Occipital lobe (tissue), 2 donors: ENCODE measurements around the gene LRMDA. TPM values are rescaled to one million over a fixed set of nuclear protein-coding genes. Genes with fewer than 3 reads are reported as not detected.

Experiments
- DNase-seq: peaks from one replicate; lab custom pipeline; 2025; lab: John Stamatoyannopoulos, UW
- total RNA-seq: library from RNA; depleted of rRNA; stranded (reverse); fragments of >200 nt; gene quantifications from one replicate; pipeline ENCODE4 v1.2.3, GENCODE V29; 2014

Gene LRMDA
- total RNA-seq, 1 donor from 2014 or later = 0.62 TPM

DNA sequence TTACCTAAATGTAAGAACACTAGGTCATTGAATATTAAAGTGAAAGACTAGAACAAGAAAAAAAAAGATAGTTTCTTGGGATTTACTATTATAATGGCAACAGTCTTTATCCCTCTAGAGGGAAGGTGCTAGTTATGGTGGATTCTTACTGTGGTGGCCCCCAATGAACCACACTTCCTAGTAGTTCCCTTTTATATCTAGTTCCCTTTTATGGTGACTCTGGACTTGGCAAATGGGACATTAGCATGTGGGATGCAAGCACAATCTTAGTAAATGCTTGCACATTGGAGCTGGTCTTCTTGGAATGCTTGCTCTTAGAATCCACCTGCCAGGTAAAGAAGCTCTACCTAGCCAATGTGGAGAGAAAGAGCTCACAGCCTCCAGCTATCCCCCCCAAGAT is 430.2 kb downstream of the LRMDA start:
- DNase-seq = no peak

DNA sequence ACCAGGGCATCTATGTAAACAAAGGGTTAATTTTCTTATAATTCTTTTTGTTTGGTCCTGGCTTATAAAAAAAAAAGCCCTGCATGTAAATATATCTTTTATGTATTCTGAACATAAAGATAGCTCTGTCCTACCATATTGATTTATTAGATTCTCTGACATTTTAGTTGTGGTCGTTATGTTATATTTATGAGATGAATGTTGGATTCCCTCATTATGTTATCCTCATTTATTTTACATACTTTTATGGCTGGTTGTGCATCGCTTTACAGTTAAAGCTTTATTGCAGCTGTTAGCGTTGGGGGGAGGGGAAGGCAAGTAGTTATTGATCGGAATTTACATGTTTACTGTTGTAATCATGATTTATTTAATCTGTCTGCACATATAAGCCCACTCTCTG is 431.5 kb downstream of the LRMDA start:
- DNase-seq = no peak

DNA sequence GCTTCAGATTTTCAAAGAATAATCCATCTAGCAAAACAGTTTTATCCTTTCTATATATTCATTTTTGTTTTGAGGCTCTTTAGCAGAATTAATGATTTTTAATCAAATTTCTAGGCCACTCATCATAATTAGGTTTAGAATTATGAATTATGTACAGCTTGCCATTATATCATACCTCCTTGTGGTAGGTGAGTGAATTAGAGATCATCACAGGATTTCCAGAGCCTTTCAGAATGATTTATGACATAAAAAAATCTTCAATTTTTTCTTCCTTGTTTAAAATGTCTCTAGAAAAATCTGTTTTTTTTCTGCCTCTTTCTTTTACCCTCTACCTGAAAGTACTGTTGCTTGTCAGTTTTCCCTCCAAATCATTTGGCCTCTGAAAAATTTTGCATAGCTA is 433.3 kb downstream of the LRMDA start:
- DNase-seq = no peak

DNA sequence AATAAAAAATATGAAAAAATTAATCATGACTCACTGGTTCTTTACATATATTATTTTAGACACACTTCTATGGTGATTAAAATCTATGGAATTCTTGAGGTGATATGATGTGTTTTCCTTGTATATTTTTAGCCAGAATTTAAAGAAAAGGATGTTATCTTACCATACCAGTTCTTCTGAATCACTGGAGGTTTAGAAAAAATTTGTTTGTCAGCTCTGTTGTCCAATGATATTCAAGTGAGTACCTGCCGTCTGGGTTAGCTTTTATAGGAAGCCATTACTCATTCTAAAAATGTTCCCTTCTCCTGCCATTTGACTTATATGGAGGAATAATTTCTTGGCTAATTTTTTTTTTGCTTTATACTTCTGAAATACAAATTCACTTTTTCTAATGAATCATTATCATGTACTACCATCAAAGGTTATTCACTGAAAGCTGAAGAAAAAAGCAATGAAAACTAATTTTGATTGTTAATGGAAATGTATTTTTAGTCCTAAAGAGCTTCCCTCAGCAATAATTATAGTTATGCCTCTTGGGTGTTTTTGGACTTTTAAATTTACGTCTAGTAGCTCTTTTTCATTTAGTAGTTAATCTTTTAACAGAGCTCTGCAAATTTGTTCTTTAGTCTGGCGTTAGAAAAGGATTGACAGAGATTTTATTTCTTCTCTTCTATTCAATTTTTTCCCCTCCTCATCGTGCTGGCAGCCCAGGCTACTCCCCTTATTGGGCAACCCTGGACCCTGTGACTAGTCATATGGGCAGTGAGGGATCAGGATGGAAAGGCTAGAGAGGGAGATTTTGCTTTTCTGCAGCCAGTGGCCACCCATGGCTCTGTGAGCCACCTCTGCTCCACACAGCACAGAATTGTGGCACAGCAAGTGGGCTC is 434.2 kb downstream of the LRMDA start:
- DNase-seq = no peak

DNA sequence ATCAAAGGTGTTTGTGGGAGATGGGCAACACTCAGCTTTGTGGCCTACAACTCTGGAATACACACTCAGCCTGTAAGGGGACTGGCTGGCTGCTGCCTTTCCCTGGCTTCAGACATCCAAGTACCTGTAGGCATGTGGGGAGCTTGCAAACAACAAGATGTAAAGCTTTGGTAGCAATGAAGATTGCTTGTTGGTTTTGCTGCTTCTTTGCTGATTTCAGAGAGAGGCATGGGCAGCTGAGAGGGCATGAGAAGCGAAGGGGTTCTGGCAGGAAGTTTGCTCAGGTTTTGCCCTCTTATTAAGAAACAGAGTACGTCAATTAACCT is 434.8 kb downstream of the LRMDA start:
- no peak for DNase-seq

DNA sequence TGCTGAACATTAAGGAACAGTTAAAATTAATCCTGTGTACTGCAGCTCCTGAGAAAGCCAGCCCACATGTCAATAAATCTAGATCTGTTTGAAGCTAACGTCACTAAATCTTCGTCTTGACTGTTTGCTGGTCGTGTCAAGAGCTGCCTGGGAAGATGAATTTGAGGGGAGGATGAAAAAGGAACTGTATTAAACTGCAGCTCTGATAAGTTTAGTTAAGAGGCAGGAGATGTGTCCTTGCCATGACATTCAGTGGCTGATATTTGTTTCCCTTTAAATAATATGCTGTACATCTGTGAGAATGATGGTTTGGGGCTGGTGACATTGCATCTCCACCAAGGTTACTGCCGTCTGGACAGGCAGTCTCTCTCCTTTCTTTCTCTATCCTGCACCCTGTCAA is 435.3 kb downstream of the LRMDA start:
- no peak for DNase-seq

DNA sequence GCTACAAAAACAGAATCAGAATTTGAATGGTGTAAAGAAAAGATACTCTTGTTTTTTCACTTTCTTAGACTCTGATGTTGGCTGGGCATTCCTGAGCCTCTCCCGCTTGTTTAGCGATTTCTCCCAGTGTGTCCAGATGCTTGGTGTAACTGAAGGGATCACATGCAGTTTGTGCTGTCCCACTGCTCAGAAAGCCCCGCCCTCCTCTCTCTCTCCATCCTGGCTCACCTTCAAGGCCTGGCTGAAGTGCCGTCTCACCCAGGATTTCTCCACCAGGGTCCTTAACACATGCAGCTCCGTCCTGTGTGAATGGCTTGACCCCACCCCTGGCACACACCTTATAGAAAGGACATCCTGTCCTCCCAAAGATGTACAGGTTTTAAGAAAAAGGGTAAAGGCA is 437.1 kb downstream of the LRMDA start:
- DNase-seq = no peak

DNA sequence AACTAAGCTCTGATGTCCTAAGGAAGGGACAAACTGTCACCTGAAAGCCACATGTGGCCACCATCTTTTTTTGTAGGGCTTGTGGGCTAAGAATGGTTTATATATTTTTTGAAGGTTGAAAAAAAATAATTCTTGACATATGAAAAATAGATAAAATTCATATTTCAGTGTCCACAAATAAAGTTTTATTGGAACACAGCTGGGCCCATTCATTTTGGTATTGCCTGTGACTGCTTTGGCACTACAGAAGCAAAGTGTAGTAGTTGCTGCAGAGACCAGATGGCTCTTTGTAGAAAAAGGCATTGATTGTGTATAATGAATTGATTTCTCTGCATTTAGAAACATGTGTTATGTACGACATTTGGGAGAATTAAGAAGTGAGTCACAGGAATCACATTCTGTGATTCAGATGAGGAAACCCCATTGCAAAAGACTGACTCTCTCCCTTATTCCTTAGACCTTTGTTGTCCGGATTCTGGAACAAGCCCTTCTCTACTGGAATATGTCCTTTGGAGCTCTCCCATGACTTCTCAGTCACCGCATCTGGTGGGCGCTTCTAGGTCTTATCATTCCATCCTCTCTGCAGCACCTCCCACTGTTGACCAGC is 438.7 kb downstream of the LRMDA start:
- no peak for DNase-seq

DNA sequence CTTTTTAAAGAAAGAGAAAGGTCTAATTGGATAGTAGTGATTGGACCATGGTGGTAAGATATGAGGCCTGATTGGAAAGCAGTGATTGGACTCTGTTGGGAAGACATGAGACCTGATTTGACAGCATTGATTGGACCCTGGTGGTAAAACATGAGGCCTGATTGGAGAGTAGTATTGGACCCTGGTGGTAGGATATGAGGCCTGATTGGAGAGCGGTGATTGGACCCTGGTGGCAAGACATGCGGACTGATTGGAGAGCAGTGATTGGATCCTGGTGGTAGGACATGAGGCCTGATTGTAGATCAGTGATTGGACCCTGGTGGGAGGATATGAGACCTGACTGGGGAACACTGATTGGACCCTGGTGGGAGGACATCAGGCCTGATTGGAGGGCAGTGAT is 444.3 kb downstream of the LRMDA start:
- DNase-seq = no peak

DNA sequence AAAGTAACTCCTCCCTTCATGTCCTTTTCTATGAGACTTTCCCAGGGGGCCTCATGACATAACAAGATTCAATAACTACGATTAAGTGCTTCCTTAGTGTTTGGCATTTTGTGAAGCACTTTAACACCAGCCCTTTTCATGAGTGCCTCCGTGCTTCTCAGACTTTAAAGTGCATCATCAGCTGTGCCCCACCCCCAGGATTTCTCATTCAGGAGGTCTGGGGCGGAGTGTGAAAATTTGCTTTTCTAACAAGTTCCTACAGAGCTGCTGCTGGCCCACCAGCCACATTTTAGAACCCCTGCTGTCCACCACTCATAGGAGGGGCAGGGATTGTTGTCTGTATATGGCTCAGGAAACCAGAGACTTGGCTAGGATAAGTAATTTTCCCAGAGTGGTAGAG is 445.3 kb downstream of the LRMDA start:
- no peak for DNase-seq

DNA sequence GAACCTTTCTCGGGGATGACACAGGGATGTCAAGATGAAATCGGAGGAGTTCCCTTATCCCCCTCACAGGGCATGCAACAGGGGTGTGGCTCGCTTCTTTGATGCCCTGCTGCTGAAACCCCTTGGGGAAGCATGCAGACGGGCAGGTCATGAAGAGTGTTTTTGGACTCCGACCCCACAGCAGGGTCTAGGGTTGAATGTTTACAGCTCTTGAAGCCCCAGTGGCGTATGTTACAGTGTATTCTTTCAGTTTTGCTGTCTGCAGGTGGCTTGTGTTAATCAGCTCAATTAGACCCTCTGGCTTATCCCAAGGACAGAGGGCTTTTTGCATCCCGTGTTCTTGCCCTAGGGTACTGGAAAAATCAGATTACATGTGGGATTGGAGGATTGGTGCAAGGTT is 446.5 kb downstream of the LRMDA start:
- DNase-seq = no peak

DNA sequence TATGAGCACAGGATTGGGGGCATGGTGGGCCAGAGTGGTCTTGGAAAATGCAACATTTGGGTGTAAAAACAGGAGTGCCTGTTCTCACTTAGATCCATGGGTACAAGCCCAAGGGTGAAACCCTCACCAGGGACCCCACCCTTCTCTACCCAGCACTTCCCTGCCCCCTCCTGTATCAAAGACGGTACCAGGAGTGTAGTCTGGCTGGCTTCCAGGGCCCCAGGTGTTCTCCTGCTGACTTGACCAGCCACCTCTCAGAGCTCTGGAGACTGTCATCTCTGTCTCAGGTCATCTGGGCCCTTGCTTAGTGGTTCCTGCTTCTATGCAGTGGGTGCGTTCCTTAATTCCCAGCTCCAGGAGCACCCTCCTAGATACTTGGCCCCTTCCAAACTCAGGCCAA is 447.2 kb downstream of the LRMDA start:
- DNase-seq = no peak

DNA sequence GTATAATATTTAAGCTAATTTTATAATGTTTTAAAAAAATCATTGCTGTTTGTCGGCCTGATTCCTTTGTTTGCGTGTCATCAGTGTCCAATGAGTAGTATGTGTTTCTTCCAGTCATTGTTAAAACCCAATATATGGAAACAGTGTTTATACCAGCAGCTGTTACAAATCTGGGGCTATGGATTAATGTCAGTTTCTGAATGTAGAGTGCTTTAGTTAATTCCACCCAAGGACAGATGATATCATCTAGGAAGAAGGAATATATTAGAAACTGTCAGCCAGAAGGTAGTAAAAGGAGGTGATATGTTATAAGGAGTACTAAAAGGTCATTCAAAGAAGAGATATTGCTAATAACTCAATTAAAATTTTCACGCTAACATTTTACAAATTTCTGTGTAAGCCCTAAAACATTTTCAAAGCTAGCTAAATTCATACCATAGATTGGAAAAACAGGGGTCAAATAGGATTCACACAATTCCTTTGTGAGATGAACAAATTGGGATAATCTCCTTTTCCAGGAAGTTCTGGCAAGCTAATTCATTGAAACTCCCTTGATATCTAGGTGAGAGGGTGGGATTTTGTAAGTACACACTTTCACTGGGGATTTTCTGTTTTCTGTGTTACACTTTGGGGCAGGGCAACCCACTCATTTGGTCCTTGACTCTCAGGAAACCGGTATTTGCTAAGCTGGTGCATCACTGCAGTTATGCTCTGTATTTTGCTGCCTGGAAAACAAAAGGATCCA is 448.8 kb downstream of the LRMDA start:
- no peak for DNase-seq

DNA sequence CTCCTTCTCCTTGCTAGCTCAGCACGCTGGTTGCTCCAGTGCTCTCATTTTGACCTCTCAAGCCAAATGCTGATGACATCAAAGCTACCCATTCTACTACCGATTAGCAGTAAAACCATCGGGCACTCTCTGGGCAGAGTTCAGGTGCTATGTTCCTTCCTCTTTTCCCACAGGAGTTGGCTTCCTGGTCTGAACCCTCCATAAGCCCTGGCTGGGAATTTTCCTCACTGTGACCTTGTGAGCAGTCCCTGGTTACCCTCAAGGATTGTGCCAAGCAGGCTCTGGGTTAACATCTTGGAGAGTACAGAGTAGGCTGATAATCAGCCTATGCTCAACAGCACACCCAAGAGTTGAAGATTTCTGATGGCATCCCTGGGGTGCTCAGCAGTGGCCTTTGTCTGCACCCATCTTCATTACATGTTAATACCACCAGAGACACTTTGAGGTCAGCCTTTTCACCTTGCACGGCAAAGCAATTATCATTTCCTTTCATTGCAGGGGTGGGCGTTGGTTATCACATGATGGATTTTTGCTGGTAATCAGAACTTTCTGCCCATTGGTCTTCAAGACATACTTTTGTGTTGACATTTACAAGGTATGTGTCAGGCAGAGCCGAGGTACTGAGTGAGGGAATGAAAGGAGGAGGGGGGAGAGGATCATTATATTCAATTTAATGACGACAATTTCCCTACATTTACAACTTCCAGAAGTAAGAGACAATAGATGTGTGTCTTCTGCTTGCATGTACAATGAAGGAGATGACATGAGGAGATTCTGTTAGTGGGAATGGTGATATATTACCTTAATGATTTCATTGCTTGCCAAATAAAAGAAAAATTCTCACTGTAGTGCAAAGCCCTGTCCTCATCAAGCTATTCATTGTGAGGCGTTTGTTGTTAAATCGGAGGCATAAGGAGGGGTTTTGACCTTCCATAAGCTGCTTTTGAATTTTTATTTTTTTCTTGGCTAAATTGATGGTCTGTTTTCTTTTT is 452.0 kb downstream of the LRMDA start:
- DNase-seq = no peak

DNA sequence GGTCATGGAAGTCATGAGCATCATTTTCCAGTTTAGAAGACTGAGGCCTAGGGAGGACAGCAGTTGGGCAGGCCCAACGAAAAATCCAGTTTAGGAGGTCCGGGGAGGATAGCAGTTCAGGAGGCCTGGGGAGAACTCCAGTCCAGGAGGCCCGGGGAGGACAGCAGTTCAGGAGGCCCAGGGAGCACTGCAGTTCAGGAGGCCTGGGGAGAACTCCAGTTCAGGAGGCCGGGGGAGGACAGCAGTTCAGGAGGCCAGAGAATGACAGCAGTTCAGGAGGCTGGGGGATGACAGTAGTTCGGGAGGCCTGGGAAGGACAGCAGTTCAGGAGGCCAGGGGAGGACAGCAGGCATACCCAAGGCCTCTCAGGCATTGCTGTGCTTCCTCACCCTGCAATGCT is 453.4 kb downstream of the LRMDA start:
- DNase-seq = no peak

DNA sequence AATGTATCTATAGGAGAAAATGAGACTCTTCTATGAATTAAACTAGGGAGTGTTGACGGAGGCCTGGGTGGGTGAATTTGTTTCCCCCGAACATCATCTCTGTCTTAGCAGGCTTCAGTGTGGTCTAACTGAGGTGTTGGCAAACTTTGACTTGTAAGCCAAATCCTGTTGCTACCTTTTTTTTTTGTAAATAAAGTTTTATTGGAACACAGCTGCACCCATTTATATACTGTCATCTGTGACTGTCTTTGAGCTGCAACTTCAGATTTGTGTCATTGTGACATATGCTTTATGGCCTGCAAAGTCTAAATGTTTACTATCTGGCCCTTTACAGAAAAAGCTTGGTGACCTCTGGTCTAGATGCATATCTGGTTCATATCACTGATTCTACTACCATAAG is 455.9 kb downstream of the LRMDA start:
- DNase-seq = no peak

DNA sequence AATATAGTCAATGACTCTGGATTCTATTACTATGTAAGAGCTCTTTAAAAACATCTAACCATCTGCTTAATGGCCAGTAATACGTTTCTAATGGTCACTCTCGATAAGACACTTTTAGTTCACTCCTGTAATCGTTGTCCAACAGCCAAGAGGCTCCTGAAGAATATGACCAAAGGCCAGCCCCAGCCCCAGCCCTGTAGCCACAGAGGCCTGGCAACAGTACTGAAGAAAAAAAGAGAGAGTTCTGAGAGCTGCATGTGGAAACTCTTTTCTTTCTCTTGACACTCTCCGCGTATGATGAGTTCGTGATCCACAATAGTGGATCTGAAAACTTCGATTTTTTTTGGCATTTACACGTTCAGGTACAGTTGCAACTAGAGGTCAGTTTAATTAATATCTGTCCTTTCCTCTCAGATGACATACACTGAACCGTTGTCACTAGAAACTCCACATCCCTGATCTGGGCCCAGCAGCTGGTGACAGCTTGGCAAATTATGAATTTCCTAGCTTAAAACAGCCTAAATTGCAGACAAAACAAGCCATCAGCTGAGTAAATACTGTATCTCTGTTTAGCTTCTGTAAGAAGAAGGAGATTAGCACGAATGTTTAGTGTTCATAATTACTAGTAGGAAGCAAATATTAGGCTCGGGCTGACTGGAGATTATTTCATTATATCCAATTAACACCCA is 456.7 kb downstream of the LRMDA start:
- no peak for DNase-seq

DNA sequence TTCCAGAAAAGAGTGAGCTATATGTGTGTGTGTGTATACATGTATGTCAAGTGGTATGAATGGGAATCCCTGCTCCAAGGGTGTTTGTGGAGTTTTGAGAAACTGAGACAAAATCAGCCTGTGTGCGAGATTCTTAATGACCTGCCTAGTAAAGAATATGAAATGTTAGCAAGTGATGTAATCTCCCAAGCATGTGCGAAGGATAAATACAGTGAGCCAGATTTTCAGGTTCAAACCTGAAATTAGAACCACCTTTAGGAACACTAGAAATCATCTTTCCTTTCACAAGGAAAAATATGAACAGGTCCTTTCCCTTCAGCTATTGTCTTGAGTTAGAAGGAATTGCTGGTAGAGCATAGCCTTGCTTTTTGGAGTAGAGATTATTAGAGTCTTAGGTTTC is 457.6 kb downstream of the LRMDA start:
- no peak for DNase-seq

DNA sequence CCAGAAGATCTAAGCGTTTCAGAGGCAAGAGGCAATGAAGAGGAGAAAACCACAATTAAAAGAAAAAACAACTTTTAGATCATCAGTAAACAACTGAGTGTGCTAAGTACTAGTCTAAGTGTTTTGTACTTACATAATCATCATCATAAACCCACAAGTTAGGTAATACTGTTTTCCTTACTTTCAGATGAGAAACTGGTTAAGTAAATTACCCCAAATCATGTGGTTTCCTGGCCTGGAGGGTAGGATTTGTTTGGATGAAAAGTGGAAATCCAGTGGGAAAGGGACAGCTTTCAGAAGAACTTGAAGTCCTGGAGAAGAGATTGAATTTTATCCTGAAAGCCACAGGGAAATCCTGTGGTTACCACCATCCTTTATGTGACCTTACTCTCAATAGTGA is 463.3 kb downstream of the LRMDA start:
- no peak for DNase-seq

DNA sequence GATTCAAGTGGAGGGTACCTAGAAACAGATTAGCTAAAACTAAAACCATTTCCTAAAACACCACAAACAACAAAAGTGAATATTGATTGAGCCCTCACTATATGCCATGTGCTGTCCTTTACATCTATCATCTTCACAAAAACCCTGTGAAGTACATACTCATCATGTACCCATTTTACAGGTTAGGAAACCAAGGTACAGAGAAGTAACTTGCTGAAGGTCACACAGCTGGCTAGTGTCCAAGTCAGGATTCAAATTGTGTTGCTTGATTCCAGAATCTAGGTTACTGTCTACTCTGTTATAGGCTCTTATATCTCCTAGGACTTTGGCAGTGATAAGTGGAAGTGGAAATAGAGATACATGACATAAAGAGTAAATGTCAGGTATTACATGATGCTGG is 463.8 kb downstream of the LRMDA start:
- DNase-seq = no peak

DNA sequence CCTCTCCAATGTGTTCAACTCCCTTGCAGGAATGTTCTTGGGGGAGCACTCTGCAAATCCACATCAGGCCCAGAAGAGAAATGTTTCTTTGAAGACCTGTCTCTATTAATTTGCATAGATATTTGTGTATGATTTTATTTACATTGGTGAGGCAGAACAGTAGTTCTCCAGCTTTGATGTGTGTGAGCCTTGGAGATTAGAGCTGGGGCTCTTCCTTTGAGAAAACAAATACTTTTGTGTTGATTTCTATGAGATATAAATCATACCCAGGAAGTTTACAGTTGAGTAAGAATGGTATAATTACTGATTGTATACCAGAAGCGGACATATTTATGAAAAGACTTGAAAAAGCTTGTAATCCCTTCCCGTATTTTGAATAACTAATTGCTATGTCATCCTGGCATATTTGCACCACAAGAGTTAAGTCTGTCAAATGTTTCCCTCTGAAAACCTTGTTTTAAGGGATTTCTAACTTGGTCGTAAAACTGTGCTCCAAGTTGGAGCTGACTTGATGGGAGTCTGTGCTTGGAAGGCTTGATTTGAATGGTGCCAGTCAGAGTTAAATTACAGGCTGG is 468.5 kb downstream of the LRMDA start:
- DNase-seq = no peak
